Measurements from ENCODE around the gene BAIAP2L1.

Gene BAIAP2L1

GRCh38 chr7:98307971-98308466, 92.9 kb downstream of the BAIAP2L1 start:
- TF ChIP-seq MYC (IDR thresholded peaks at IDR 0.05; ENCODE audit: low read depth, low read length) (no peak), MAX (IDR thresholded peaks at IDR 0.05; ENCODE audit: low read depth, low read length) (no peak), POLR2A (IDR thresholded peaks at IDR 0.05; ENCODE audit: extremely low read depth, insufficient read length) (no peak)
- TF ChIP-seq, protein P1, sequence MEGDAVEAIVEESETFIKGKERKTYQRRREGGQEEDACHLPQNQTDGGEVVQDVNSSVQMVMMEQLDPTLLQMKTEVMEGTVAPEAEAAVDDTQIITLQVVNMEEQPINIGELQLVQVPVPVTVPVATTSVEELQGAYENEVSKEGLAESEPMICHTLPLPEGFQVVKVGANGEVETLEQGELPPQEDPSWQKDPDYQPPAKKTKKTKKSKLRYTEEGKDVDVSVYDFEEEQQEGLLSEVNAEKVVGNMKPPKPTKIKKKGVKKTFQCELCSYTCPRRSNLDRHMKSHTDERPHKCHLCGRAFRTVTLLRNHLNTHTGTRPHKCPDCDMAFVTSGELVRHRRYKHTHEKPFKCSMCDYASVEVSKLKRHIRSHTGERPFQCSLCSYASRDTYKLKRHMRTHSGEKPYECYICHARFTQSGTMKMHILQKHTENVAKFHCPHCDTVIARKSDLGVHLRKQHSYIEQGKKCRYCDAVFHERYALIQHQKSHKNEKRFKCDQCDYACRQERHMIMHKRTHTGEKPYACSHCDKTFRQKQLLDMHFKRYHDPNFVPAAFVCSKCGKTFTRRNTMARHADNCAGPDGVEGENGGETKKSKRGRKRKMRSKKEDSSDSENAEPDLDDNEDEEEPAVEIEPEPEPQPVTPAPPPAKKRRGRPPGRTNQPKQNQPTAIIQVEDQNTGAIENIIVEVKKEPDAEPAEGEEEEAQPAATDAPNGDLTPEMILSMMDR (IDR thresholded peaks at IDR 0.05; ENCODE audit: low read depth, low read length) = no peak
- no peak for DNase-seq (ENCODE audit: low read depth)
- H3K4me3 ChIP-seq (ENCODE audit: low read depth, low read length) = no peak overlapping the region

GRCh38 chr7:98305951-98306535, 94.8 kb downstream of the BAIAP2L1 start:
- TF ChIP-seq MAX (IDR thresholded peaks at IDR 0.05; ENCODE audit: low read depth, low read length) = no peak
- no peak for DNase-seq (ENCODE audit: low read depth)
- no peak overlapping the region for H3K4me3 ChIP-seq (ENCODE audit: low read depth, low read length)

DNA sequence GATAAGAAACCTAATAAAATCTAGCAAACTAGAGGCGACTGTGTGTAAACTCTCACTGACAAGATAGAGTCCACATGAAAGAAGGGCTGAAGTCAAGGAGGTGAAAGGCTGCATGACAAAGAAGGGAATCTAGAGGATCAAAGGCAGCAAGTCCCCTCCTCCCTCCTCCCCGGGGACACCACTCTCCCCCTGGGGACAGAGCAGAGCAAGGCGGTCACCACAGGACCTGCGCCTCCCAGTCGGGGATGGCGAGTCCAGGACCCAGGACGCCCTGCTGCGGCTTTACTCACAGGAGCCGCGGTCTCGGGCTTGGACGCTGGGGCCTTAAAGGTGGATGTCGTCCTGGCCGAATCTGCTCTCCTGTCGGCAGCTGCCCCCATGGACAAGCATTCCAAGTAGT, 97.0 kb downstream of the BAIAP2L1 start:
- no peak overlapping the region for H3K4me3 ChIP-seq (ENCODE audit: low read depth, low read length)
- TF ChIP-seq MAX (IDR thresholded peaks at IDR 0.05; ENCODE audit: low read depth, low read length) (no peak), POLR2A (IDR thresholded peaks at IDR 0.05; ENCODE audit: extremely low read depth, insufficient read length) (no peak), MYC (IDR thresholded peaks at IDR 0.05; ENCODE audit: low read depth, low read length) (no peak)
- TF ChIP-seq, protein P1 (IDR thresholded peaks at IDR 0.05; ENCODE audit: low read depth, low read length) = no peak
- no peak for DNase-seq (ENCODE audit: low read depth)

GRCh38 chr7:98303176-98303865, 97.6 kb downstream of the BAIAP2L1 start:
- DNase-seq (ENCODE audit: low read depth) = no peak
- no peak for TF ChIP-seq POLR2A (IDR thresholded peaks at IDR 0.05; ENCODE audit: extremely low read depth, insufficient read length)
- TF ChIP-seq, protein P1 (IDR thresholded peaks at IDR 0.05; ENCODE audit: low read depth, low read length) = no peak
- TF ChIP-seq MYC (IDR thresholded peaks at IDR 0.05; ENCODE audit: low read depth, low read length) = no peak
- no peak for TF ChIP-seq MAX (IDR thresholded peaks at IDR 0.05; ENCODE audit: low read depth, low read length)
- H3K4me3 ChIP-seq (ENCODE audit: low read depth, low read length) = no peak overlapping the region

GRCh38 chr7:98301693-98302470, 99.0 kb downstream of the BAIAP2L1 start:
- H3K4me3 ChIP-seq (ENCODE audit: low read depth, low read length) = no peak overlapping the region
- TF ChIP-seq MYC (IDR thresholded peaks at IDR 0.05; ENCODE audit: low read depth, low read length) (no peak), POLR2A (IDR thresholded peaks at IDR 0.05; ENCODE audit: extremely low read depth, insufficient read length) (no peak), MAX (IDR thresholded peaks at IDR 0.05; ENCODE audit: low read depth, low read length) (no peak)
- TF ChIP-seq, protein P1 (IDR thresholded peaks at IDR 0.05; ENCODE audit: low read depth, low read length) = no peak
- no peak for DNase-seq (ENCODE audit: low read depth)

Data from NB4 (cell line).